Neural cell (in vitro differentiated cells): ENCODE results near the gene PEAK3. TPM values are rescaled to one million over a fixed set of nuclear protein-coding genes. Genes with fewer than 3 reads are reported as not detected.

Experiments
- H2AFZ ChIP-seq: fragments of 200-600, 300-800 bp; sonication (generic), shearing (Covaris generic); 2 replicates; pipeline ENCODE4 v1.6.0; 2014; ENCODE audit warnings: low read depth, mild to moderate bottlenecking, antibody characterized with exemption, low read length, moderate library complexity
- H3F3A ChIP-seq: fragments of 200-600 bp; shearing (Covaris generic); 2 replicates; pipeline ENCODE4 v1.6.1; 2016; ENCODE audit warnings: mild to moderate bottlenecking, moderate library complexity, mixed read lengths, antibody characterized with exemption, low read length; ENCODE audit not compliant: insufficient read depth, poor library complexity, severe bottlenecking
- H3K27ac ChIP-seq: fragments of 200-600, 300-800 bp; sonication (generic), shearing (Covaris generic); 2 replicates; pipeline ENCODE4 v1.5.1; 2014; ENCODE audit warnings: mild to moderate bottlenecking, low read length, moderate library complexity
- H3K27me3 ChIP-seq: fragments of 300-800, 200-600 bp; sonication (generic), shearing (Covaris generic); 2 replicates; pipeline ENCODE4 v1.6.0; 2014; ENCODE audit warnings: mild to moderate bottlenecking, low read depth, low read length, moderate library complexity; ENCODE audit not compliant: insufficient read depth
- H3K36me3 ChIP-seq: fragments of 300-800, 200-600 bp; sonication (generic), shearing (Covaris generic); 2 replicates; pipeline ENCODE4 v1.5.1; 2014; ENCODE audit warnings: mild to moderate bottlenecking, antibody characterized with exemption, low read length, moderate library complexity; ENCODE audit not compliant: insufficient read depth
- H3K4me2 ChIP-seq: fragments of 300-800, 200-600 bp; sonication (generic), shearing (Covaris generic); 2 replicates; pipeline ENCODE4 v1.6.0; 2014; ENCODE audit warnings: mild to moderate bottlenecking, low read length
- H3K4me3 ChIP-seq: fragments of 300-800, 200-600 bp; sonication (generic), shearing (Covaris generic); 2 replicates; pipeline ENCODE4 v1.5.1; 2014; ENCODE audit warnings: mild to moderate bottlenecking, low read length, moderate library complexity
- H3K79me2 ChIP-seq: fragments of 200-600 bp; shearing (Covaris generic); replicated peaks from 2 replicates; pipeline ENCODE4 v1.6.0; 2014; ENCODE audit warnings: mild to moderate bottlenecking, low read length, moderate library complexity; ENCODE audit not compliant: insufficient read depth
- H3K9ac ChIP-seq: fragments of 300-800, 200-600 bp; sonication (generic), shearing (Covaris generic); 2 replicates; pipeline ENCODE4 v1.6.1; 2016; ENCODE audit warnings: mild to moderate bottlenecking, low read length, mixed read lengths
- H3K9me2 ChIP-seq: fragments of 200-600 bp; shearing (Covaris generic); 2 replicates; pipeline ENCODE4 v1.6.1; 2016; ENCODE audit warnings: mild to moderate bottlenecking, low read length, mixed read lengths; ENCODE audit not compliant: insufficient read depth
- H3K9me3 ChIP-seq: fragments of 200-600, 300-800 bp; sonication (generic), shearing (Covaris generic); 2 replicates; pipeline ENCODE4 v1.6.1; 2016; ENCODE audit warnings: mild to moderate bottlenecking, mixed run types, low read length, moderate library complexity, mixed read lengths
- H4K20me1 ChIP-seq: fragments of 200-600 bp; shearing (Covaris generic); 2 replicates; pipeline ENCODE4 v1.6.1; 2016; ENCODE audit warnings: mild to moderate bottlenecking, mixed run types; ENCODE audit not compliant: insufficient read depth
- CTCF ChIP-seq: fragments of 450-650 bp; IDR thresholded peaks from 2 replicates; pipeline ENCODE4 v1.5.1; 2014; ENCODE audit warnings: antibody characterized with exemption, mild to moderate bottlenecking, moderate library complexity; ENCODE audit not compliant: poor library complexity, severe bottlenecking
- EP300 ChIP-seq: fragments of 450-650 bp; conservative IDR thresholded peaks from 2 replicates; pipeline ENCODE4 v1.6.1; 2014; ENCODE audit warnings: antibody characterized with exemption, mild to moderate bottlenecking, moderate library complexity; ENCODE audit not compliant: poor library complexity, severe bottlenecking
- EZH2 ChIP-seq: fragments of 200-600, 300-800 bp; shearing (Covaris generic), sonication (generic); IDR thresholded peaks from 2 replicates; pipeline ENCODE4 v1.6.1; 2014; ENCODE audit warnings: antibody characterized with exemption, low read length, borderline replicate concordance, mild to moderate bottlenecking; ENCODE audit not compliant: insufficient read depth, poor library complexity, severe bottlenecking
- MXI1 ChIP-seq: fragments of 450-650 bp; conservative IDR thresholded peaks from 2 replicates; pipeline ENCODE4 v1.6.1; 2014; ENCODE audit warnings: antibody characterized with exemption, mild to moderate bottlenecking; ENCODE audit not compliant: poor library complexity, severe bottlenecking
- POLR2AphosphoS5 ChIP-seq: IDR thresholded peaks from 2 replicates; pipeline ENCODE4 v1.6.1; 2012
- RAD21 ChIP-seq: fragments of 450-650 bp; conservative IDR thresholded peaks from 2 replicates; pipeline ENCODE4 v1.6.1; 2014; ENCODE audit warnings: antibody characterized with exemption, mild to moderate bottlenecking, moderate library complexity
- SMC3 ChIP-seq: fragments of 450-650 bp; conservative IDR thresholded peaks from 2 replicates; pipeline ENCODE4 v1.6.1; 2014; ENCODE audit warnings: antibody characterized with exemption, mild to moderate bottlenecking, moderate library complexity; ENCODE audit not compliant: poor library complexity
- TAF1 ChIP-seq: IDR thresholded peaks from 2 replicates; pipeline ENCODE4 v1.6.1; 2012; ENCODE audit warnings: low read depth
- polyA plus RNA-seq: library from polyadenylated mRNA; depleted of rRNA; stranded (reverse); fragments of >200 nt; gene quantifications from 2 replicates; pipeline ENCODE4 v1.2.3, GENCODE V29; 2014
- TF ChIP-seq, protein P1 (sequence below): IDR thresholded peaks from 2 replicates; pipeline ENCODE4 v1.6.1; 2012; ENCODE audit warnings: borderline replicate concordance

PEAK3 gene
- polyA plus RNA-seq, 1 donor from 2014 or later, result not detected

GRCh38 chr19:2266183-2266993 is 15.6 kb downstream of the PEAK3 start:
- H2AFZ ChIP-seq, result no peak overlapping the region
- TF ChIP-seq RAD21 (no peak), EP300 (no peak), POLR2AphosphoS5 (no peak), TAF1 (no peak), SMC3 (no peak), EZH2 (no peak), CTCF (no peak), MXI1 (no peak)
- TF ChIP-seq, protein P1, sequence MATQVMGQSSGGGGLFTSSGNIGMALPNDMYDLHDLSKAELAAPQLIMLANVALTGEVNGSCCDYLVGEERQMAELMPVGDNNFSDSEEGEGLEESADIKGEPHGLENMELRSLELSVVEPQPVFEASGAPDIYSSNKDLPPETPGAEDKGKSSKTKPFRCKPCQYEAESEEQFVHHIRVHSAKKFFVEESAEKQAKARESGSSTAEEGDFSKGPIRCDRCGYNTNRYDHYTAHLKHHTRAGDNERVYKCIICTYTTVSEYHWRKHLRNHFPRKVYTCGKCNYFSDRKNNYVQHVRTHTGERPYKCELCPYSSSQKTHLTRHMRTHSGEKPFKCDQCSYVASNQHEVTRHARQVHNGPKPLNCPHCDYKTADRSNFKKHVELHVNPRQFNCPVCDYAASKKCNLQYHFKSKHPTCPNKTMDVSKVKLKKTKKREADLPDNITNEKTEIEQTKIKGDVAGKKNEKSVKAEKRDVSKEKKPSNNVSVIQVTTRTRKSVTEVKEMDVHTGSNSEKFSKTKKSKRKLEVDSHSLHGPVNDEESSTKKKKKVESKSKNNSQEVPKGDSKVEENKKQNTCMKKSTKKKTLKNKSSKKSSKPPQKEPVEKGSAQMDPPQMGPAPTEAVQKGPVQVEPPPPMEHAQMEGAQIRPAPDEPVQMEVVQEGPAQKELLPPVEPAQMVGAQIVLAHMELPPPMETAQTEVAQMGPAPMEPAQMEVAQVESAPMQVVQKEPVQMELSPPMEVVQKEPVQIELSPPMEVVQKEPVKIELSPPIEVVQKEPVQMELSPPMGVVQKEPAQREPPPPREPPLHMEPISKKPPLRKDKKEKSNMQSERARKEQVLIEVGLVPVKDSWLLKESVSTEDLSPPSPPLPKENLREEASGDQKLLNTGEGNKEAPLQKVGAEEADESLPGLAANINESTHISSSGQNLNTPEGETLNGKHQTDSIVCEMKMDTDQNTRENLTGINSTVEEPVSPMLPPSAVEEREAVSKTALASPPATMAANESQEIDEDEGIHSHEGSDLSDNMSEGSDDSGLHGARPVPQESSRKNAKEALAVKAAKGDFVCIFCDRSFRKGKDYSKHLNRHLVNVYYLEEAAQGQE, result no peak
- no peak overlapping the region for H3K4me3 ChIP-seq
- H3K27ac ChIP-seq, result no peak overlapping the region
- H3K9me2 ChIP-seq, result no peaks in the 10 kb centered on the region
- peaks cover 18% of the 10 kb centered on the region for H4K20me1 ChIP-seq
- peaks cover 16% of the 10 kb centered on the region for H3K79me2 ChIP-seq
- no peaks in the 10 kb centered on the region for H3K27me3 ChIP-seq
- no peaks in the 10 kb centered on the region for H3F3A ChIP-seq
- no peaks in the 10 kb centered on the region for H3K36me3 ChIP-seq
- H3K9me3 ChIP-seq, result no peaks in the 10 kb centered on the region
- H3K4me2 ChIP-seq, result no peak overlapping the region
- no peak overlapping the region for H3K9ac ChIP-seq

- Histone ChIP-seq H2AFZ (no peak overlapping the region), H3K36me3 (no peaks in the 10 kb centered on the region), H3K9me3 (no peaks in the 10 kb centered on the region), H3K9me2 (no peaks in the 10 kb centered on the region), H3K79me2 (no peaks in the 10 kb centered on the region), H3K9ac (no peak overlapping the region), H3F3A (no peaks in the 10 kb centered on the region), H3K27me3 (no peaks in the 10 kb centered on the region), H4K20me1 (no peaks in the 10 kb centered on the region), H3K4me3 (no peak overlapping the region), H3K4me2 (no peak overlapping the region), H3K27ac (no peak overlapping the region)
- TF ChIP-seq MXI1 (no peak), EP300 (no peak), RAD21 (no peak), SMC3 (no peak), CTCF (no peak), POLR2AphosphoS5 (no peak), EZH2 (no peak), TAF1 (no peak)
- TF ChIP-seq, protein P1, result no peak
Measured at GRCh38 chr19:2261438-2262172, 20.4 kb downstream of the PEAK3 start.
